ENCODE measurements around the gene ABI3BP. TPM values are rescaled to one million over a fixed set of nuclear protein-coding genes. Genes with fewer than 3 reads are reported as not detected.
A peak's percentile ranks its signal among the peaks of the same experiment; 100 is the strongest.

Gene ABI3BP
- total RNA-seq, 1 experiment from 2014 or later = 23.4 TPM

DNA sequence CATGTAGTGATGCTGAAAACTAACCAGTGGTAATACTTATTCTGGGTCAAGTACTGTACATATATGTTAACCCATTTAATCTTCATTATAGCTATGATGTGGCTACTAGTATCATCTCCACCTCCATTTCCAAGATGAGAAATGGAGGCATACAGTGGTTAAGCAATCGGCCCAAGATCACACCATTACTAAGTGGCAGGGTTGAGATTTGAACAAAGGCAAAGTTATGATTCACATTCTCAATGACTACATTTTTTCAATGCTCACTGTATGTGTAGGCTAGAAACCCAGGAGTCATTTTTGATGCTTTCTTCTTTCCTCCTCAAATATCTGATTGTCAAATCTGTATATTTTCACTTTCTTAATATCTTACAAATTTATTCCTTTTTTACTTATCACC lies 30.2 kb downstream of the ABI3BP start:
- no peak for ATAC-seq
- CTCF ChIA-PET = no interaction called here
- peaks cover 9% of the 10 kb centered on the region; the same call in 1 of the 2 replicates for H3K36me3 ChIP-seq (ENCODE audit: low read depth, low read length)
- H3K9me3 ChIP-seq (ENCODE audit: low read length) = peaks cover 12% of the 10 kb centered on the region; the same call in 1 of the 2 replicates
- H3K27ac ChIP-seq (ENCODE audit: low read length) = no peak overlapping the region
- no peaks in the 10 kb centered on the region for H3K27me3 ChIP-seq (ENCODE audit: low read length)
- POLR2A ChIA-PET (ENCODE audit: unreplicated experiment) = no interaction called here
- no peak overlapping the region for H3K9ac ChIP-seq (ENCODE audit: low read length)
- H3F3A ChIP-seq (ENCODE audit: low read length, unreplicated experiment) = no peaks in the 10 kb centered on the region
- no peak overlapping the region for H3K4me2 ChIP-seq (ENCODE audit: low read length)
- no peak overlapping the region for H2AFZ ChIP-seq (ENCODE audit: low read length)
- H3K79me2 ChIP-seq (ENCODE audit: low read length) = no peaks in the 10 kb centered on the region
- no peak for DNase-seq
- TF ChIP-seq, protein P1, sequence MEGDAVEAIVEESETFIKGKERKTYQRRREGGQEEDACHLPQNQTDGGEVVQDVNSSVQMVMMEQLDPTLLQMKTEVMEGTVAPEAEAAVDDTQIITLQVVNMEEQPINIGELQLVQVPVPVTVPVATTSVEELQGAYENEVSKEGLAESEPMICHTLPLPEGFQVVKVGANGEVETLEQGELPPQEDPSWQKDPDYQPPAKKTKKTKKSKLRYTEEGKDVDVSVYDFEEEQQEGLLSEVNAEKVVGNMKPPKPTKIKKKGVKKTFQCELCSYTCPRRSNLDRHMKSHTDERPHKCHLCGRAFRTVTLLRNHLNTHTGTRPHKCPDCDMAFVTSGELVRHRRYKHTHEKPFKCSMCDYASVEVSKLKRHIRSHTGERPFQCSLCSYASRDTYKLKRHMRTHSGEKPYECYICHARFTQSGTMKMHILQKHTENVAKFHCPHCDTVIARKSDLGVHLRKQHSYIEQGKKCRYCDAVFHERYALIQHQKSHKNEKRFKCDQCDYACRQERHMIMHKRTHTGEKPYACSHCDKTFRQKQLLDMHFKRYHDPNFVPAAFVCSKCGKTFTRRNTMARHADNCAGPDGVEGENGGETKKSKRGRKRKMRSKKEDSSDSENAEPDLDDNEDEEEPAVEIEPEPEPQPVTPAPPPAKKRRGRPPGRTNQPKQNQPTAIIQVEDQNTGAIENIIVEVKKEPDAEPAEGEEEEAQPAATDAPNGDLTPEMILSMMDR (conservative IDR thresholded peaks at IDR 0.05; ENCODE audit: low read depth, low read length) = no peak
- no peak for TF ChIP-seq EZH2 (IDR thresholded peaks at IDR 0.05; ENCODE audit: low read length, unreplicated experiment)
- BruUV-seq (replicated peaks) = no TSS peak
- no peak overlapping the region for H3K4me3 ChIP-seq (ENCODE audit: low read length)
- intact Hi-C loops (cut with micrococcal nuclease) = no loop called here
- no peaks in the 10 kb centered on the region for H3K9me2 ChIP-seq (replicated peaks; ENCODE audit: low read length)
- H3K4me1 ChIP-seq (ENCODE audit: insufficient read depth, low read length) = no peaks in the 10 kb centered on the region
- H4K20me1 ChIP-seq (ENCODE audit: low read length) = no peaks in the 10 kb centered on the region

DNA sequence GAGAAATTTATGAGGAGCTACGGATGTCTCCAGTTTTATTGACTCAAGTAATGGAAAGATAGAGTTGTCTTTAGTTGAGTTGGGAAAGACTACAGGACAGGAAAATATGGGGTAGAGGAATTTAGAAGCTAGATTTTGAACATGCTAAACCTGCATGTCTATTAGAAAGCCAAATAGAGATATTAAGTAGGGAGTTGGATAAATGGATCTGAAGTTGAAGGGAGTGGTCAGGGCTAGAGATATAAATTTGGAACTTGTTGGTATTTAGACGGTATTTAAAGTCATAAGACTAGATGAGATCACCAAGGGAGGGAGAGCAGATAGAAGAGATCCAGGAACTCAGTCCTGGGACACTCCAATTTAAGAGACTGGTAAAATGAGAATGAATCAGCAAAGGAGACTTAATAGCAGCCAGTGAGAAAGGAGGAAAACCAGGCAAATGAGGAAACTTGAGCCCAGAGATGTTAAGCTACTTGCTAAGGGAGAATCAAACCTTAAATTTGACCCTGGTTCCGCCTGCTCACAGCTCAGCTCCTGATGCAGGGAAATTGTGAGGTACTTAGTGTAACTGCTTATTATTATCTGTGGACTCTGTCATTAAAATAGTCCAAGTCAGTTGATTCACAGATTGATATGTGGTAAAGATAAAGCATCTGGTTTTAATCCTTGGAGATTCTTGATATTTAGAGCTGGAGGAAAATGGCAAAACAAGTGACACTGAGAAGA lies 35.8 kb downstream of the ABI3BP start:
- intact Hi-C loops (cut with micrococcal nuclease) = no loop called here
- no peak overlapping the region for H3K4me2 ChIP-seq (ENCODE audit: low read length)
- ATAC-seq (peak; percentile 24; the same call in 1 of the 2 replicates), DNase-seq (no peak)
- H3K4me1 ChIP-seq (ENCODE audit: insufficient read depth, low read length) = no peaks in the 10 kb centered on the region
- no peak overlapping the region for H3K4me3 ChIP-seq (ENCODE audit: low read length)
- H3K9me2 ChIP-seq (replicated peaks; ENCODE audit: low read length) = no peaks in the 10 kb centered on the region
- no peaks in the 10 kb centered on the region for H4K20me1 ChIP-seq (ENCODE audit: low read length)
- no peaks in the 10 kb centered on the region for H3K79me2 ChIP-seq (ENCODE audit: low read length)
- H2AFZ ChIP-seq (ENCODE audit: low read length) = 0 out of 2 replicates have a peak overlapping the region, but pooled peaks have one; percentile 6
- ChIA-PET CTCF (no interaction called here), POLR2A (ENCODE audit: unreplicated experiment) (no interaction called here)
- no peaks in the 10 kb centered on the region for H3F3A ChIP-seq (ENCODE audit: low read length, unreplicated experiment)
- peaks cover 12% of the 10 kb centered on the region; the same call in 1 of the 2 replicates for H3K9me3 ChIP-seq (ENCODE audit: low read length)
- no peak overlapping the region for H3K9ac ChIP-seq (ENCODE audit: low read length)
- no TSS peak for BruUV-seq (replicated peaks)
- peaks cover 9% of the 10 kb centered on the region; the same call in 1 of the 2 replicates for H3K36me3 ChIP-seq (ENCODE audit: low read depth, low read length)
- no peak overlapping the region for H3K27ac ChIP-seq (ENCODE audit: low read length)
- TF ChIP-seq EZH2 (IDR thresholded peaks at IDR 0.05; ENCODE audit: low read length, unreplicated experiment) (no peak), EZH2phosphoT487 (IDR thresholded peaks at IDR 0.05; ENCODE audit: borderline replicate concordance, low read length) (no peak)
- TF ChIP-seq, protein P1 (conservative IDR thresholded peaks at IDR 0.05; ENCODE audit: low read depth, low read length) = no peak
- no peaks in the 10 kb centered on the region for H3K27me3 ChIP-seq (ENCODE audit: low read length)

DNA sequence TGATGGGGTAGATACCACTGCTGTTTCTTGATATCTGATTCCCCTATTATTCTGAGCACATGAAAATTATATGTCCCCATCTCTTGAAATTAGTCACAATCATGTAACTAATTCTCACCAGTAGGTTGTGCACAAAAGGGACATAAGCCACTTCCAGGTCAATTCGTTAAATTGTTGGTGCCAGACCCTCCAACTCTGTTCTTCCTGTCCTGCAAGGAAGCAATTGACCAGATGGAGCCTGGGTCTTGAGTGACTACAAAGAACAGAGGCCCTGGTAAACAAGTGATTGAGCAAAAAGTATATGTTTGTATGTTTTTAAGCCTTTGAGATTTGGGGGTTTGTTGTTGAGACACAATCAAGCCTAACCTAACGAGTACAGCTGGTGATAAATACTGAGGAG lies 36.9 kb downstream of the ABI3BP start:
- TF ChIP-seq, protein P1 (conservative IDR thresholded peaks at IDR 0.05; ENCODE audit: low read depth, low read length) = no peak
- TF ChIP-seq EZH2 (IDR thresholded peaks at IDR 0.05; ENCODE audit: low read length, unreplicated experiment) (no peak), EZH2phosphoT487 (IDR thresholded peaks at IDR 0.05; ENCODE audit: borderline replicate concordance, low read length) (no peak)
- H4K20me1 ChIP-seq (ENCODE audit: low read length) = no peaks in the 10 kb centered on the region
- peaks cover 9% of the 10 kb centered on the region; the same call in 1 of the 2 replicates for H3K36me3 ChIP-seq (ENCODE audit: low read depth, low read length)
- no peak overlapping the region for H2AFZ ChIP-seq (ENCODE audit: low read length)
- ChIA-PET POLR2A (ENCODE audit: unreplicated experiment) (no interaction called here), CTCF (interaction anchor here (0.6 kb wide), 1 partner anchor 245 kb away, joined by 4 read pairs; no protein-coding TSS in a partner anchor)
- peaks cover 12% of the 10 kb centered on the region; the same call in 1 of the 2 replicates for H3K9me3 ChIP-seq (ENCODE audit: low read length)
- H3K9me2 ChIP-seq (replicated peaks; ENCODE audit: low read length) = no peaks in the 10 kb centered on the region
- no peak overlapping the region for H3K27ac ChIP-seq (ENCODE audit: low read length)
- ATAC-seq (no peak), DNase-seq (no peak)
- no peaks in the 10 kb centered on the region for H3K27me3 ChIP-seq (ENCODE audit: low read length)
- no peak overlapping the region for H3K4me3 ChIP-seq (ENCODE audit: low read length)
- no peak overlapping the region for H3K4me2 ChIP-seq (ENCODE audit: low read length)
- intact Hi-C loops (cut with micrococcal nuclease) = no loop called here
- no peaks in the 10 kb centered on the region for H3K79me2 ChIP-seq (ENCODE audit: low read length)
- no peak overlapping the region for H3K9ac ChIP-seq (ENCODE audit: low read length)
- no TSS peak for BruUV-seq (replicated peaks)
- no peaks in the 10 kb centered on the region for H3K4me1 ChIP-seq (ENCODE audit: insufficient read depth, low read length)
- no peaks in the 10 kb centered on the region for H3F3A ChIP-seq (ENCODE audit: low read length, unreplicated experiment)
